Duodenal mucosa (tissue), 2 donors: Measurements from ENCODE around the gene ZNF536.
"Not testable (repeated sequence)": the region's sequence is repeated elsewhere in the genome, so short reads cannot be mapped to it uniquely, and the experiment has no call there.

Source experiments
- H3K27ac ChIP-seq: one replicate; pipeline ENCODE4 v1.7.0; 2013; ENCODE audit warnings: low read depth, low read length
- H3K27me3 ChIP-seq, 2 donors: one replicate each; pipeline ENCODE4 v1.7.0; 2013; ENCODE audit warnings: low read length in 2 of 2, control low read depth in 1 of 2; ENCODE audit not compliant: insufficient read depth in 2 of 2, control insufficient read depth in 1 of 2
- H3K36me3 ChIP-seq, 2 donors: one replicate each; pipeline ENCODE4 v1.7.0; 2013; ENCODE audit warnings: low read length in 2 of 2, control low read depth in 1 of 2; ENCODE audit not compliant: insufficient read depth in 2 of 2, control insufficient read depth in 1 of 2
- H3K4me1 ChIP-seq, 2 donors: one replicate each; pipeline ENCODE4 v1.7.0; 2013; ENCODE audit warnings: low read length in 2 of 2, control low read depth in 1 of 2; ENCODE audit not compliant: insufficient read depth in 2 of 2, control insufficient read depth in 1 of 2
- H3K4me3 ChIP-seq, 2 donors: one replicate each; pipeline ENCODE4 v1.7.0; 2013; ENCODE audit warnings: low read length in 2 of 2, low read depth in 1 of 2
- H3K9ac ChIP-seq, 2 donors: one replicate each; pipeline ENCODE4 v1.7.0; 2013; ENCODE audit warnings: low read length in 2 of 2, low read depth in 1 of 2
- H3K9me3 ChIP-seq, 2 donors: one replicate each; pipeline ENCODE4 v1.7.0; 2013; ENCODE audit warnings: low read length in 2 of 2, control low read depth in 1 of 2; ENCODE audit not compliant: control insufficient read depth in 1 of 2

ZNF536 gene

DNA sequence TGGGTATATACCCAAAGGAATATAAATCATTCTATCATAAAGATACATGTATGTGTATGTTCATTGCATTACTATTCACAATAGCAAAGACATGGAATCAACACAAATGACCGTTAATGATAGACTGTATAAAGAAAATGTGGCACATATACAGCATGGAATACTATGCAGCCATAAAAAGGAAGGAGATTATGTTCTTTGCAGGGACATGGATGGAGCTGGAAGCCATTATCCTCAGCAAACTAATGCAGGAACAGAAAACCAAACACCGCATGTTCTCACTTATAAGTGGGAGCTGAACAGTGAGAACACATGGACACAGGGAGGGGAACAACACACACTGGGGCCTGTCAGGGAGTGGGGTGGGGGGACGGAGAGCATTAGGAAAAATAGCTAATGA lies 125.9 kb downstream of the ZNF536 start:
- H3K4me1 ChIP-seq, H3K4me3 ChIP-seq, H3K27ac ChIP-seq, H3K27me3 ChIP-seq, H3K36me3 ChIP-seq, H3K9me3 ChIP-seq, H3K9ac ChIP-seq: not testable (repeated sequence)

DNA sequence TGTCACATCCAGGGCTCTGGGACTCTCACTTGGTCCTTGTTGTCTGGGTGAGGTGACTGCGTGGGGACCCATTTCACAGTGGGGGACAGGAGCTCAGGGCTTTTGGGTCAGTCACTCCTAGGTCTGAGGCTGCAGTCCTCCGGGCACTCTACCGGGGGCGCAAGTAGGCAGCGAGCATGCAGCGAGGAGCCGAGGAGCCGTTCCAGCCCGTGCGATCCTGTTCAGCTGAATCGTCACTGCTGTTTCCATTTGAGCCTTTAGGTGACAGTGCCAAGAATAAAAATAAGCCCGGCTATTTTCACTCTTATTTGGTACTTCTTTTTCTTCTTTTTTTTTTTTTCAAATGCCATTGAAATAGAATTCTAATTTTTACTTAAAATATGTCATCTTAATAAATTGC lies 126.5 kb downstream of the ZNF536 start:
- Histone ChIP-seq H3K9me3 (no peaks in the 10 kb centered on the region), H3K9ac (no peak overlapping the region), H3K36me3 (no peaks in the 10 kb centered on the region), H3K4me1 (no peaks in the 10 kb centered on the region), H3K27me3 (no peaks in the 10 kb centered on the region), H3K27ac (no peak overlapping the region), H3K4me3 (no peak overlapping the region)

DNA sequence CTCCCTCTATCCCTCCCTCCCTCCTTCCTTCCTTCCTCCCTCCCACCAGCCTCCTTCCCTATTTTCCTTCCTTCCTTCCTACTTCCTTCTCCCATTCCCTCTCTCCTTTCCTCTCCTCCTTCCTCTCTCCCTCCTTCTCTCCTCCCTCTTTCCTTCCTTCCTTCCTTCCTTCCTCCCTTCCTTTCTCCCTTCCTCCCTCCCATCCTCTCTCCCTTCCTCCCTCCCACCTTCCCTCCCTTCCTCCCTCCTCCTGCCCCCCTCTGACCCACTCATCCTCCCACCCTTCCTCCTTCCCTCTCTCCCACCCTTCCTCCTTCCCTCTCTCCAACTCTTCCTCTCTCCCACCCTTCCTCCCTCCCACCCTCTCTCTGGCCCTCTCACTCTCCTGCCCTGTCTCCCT lies 132.1 kb downstream of the ZNF536 start:
- H3K27ac ChIP-seq = no peak overlapping the region
- H3K9ac ChIP-seq = no peak overlapping the region
- no peaks in the 10 kb centered on the region for H3K27me3 ChIP-seq
- H3K4me1 ChIP-seq = no peaks in the 10 kb centered on the region
- H3K4me3 ChIP-seq = no peak overlapping the region
- no peaks in the 10 kb centered on the region for H3K36me3 ChIP-seq
- no peaks in the 10 kb centered on the region for H3K9me3 ChIP-seq

DNA sequence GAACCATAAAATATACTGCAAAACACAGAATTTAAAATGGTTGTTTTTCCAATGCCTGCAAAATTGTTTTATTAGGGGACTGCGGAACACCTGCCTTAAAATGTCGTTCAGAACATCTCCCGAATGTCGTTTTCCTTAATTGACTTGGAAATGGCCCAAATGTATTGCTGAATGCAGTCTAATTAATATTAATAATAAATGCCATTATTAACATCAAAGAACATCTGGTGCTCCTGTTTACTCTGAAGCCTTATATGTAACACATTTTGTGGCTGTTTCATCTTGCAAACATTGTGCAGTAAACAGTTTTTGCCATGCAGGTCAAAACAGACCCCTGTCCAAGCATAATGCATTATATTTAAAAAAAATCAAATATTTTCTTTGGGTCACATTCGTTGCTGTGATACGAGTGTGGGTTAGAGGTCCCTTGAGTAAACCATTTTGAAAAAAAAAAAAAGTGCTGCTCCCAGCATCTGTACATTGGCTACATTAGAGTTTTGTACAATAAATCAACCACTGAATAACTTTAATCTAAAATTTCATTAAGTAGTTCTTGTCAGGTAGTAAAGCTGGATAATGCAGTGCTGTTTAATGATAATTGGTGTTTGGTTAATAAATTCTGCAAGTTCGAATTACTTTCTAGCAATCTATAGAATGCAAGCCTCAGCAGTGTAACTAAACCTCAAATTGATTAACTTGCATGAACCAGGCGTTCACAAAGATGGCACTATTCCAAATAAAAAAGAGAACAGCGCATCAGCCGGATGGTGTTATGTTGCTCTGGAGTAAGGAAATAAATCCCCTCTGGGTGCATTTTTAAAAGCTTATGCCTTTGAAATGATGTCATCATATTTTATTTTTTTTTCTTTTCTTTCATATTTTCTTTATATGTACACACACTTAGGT lies 140.2 kb downstream of the ZNF536 start:
- Histone ChIP-seq H3K36me3 (no peaks in the 10 kb centered on the region), H3K4me1 (no peaks in the 10 kb centered on the region), H3K27me3 (no peaks in the 10 kb centered on the region), H3K4me3 (no peak overlapping the region), H3K9ac (no peak overlapping the region), H3K9me3 (no peaks in the 10 kb centered on the region), H3K27ac (no peak overlapping the region)

DNA sequence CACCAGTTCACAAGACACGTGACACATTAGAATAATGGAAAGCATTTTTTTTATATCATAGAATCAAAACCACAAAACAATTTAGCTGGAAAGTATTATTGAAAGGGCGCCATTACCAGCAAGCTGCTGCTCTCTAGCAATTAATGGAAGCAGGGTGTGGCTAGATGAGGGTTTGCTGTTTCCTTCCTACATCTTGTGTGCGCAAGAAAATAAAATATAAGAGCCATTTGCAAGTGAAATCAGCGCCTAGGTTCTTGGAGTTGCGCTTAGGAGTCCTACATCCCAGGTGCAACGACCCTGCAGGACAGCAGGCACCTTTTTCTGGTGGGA lies 140.9 kb downstream of the ZNF536 start:
- Histone ChIP-seq H3K4me3 (no peak overlapping the region), H3K27me3 (no peaks in the 10 kb centered on the region), H3K9me3 (no peaks in the 10 kb centered on the region), H3K4me1 (no peaks in the 10 kb centered on the region), H3K9ac (no peak overlapping the region), H3K36me3 (no peaks in the 10 kb centered on the region), H3K27ac (no peak overlapping the region)

DNA sequence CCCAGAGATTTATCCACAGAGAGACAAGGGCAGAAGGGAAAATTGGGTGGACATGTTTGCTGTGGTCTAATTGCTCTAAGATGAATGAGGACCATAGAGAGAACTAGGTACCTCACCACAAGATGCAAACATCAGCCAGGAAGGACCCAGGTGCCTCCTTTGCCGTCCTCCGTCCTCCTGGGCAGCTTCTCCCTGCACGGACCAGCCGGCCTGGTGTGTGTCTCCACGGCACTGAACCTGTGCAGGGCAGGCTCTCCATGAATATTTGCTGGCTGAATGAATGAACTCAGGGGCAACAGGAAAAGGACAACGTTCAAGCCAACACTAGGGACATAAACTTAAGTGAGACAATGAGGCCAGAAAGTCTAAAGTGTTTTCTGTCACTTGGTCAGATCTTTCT lies 143.9 kb downstream of the ZNF536 start:
- H3K4me1 ChIP-seq = no peaks in the 10 kb centered on the region
- no peaks in the 10 kb centered on the region for H3K27me3 ChIP-seq

DNA sequence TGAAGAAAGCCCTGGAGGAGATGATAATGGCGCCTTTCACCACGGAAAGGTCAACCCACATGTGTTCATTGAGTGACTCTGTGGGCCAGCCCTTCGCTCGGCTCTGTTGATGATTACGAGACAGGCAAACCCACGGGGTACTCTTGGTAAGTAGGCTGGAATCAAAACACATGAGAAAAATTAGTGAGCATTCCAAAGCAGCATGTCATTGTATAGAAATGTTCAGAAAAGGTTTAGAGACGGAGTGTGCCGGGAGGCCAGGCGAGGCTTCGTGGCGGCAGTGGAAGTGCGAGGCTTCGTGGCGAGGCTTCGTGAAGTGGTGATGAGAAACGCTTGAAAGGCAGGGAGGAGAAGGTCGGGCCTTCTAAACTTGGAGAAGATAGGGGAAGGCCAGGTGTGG lies 144.3 kb downstream of the ZNF536 start:
- H3K4me1 ChIP-seq = no peaks in the 10 kb centered on the region
- H3K9ac ChIP-seq = no peak overlapping the region
- H3K36me3 ChIP-seq = no peaks in the 10 kb centered on the region
- H3K27ac ChIP-seq = no peak overlapping the region
- H3K4me3 ChIP-seq = no peak overlapping the region
- no peaks in the 10 kb centered on the region for H3K9me3 ChIP-seq
- H3K27me3 ChIP-seq = no peaks in the 10 kb centered on the region

More for the DNA sequence above, 143.9 kb downstream of the ZNF536 start:
- Histone ChIP-seq H3K9ac (no peak overlapping the region), H3K36me3 (no peaks in the 10 kb centered on the region), H3K4me3 (no peak overlapping the region), H3K27ac (no peak overlapping the region), H3K9me3 (no peaks in the 10 kb centered on the region)

DNA sequence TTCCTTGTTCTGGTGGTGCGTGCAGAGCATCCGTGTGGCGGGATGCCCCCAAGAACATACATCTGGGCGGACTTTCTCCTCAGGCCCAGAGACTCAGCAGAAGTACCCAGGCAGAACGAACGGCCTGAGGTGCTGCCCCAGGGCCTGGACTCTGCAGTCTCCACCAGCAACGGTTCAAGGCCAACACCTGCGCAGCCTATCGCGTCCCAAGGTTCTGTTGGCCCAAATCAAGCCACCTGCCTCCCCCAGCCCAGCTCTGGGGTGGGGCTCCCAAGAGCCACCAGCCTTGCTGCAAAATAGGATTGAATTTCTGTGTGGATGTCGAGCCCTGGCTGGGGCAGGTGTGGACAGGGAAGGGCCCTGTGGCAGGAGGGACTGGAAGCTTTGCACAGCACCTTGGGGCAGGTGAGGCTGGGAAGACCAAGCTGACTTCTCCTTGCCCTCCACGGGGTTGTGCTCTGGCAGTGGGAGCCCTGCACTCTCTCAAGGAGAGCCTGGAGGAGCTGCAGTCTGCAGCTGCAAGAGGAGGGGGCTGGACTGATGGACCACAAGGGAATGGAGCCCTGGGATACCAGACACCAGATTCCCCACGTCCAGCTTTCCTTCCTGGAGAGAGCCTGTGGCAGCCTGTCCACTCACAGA lies 146.9 kb downstream of the ZNF536 start:
- H3K4me1 ChIP-seq = no peaks in the 10 kb centered on the region
- H3K27me3 ChIP-seq = no peaks in the 10 kb centered on the region
- H3K27ac ChIP-seq = no peak overlapping the region
- H3K36me3 ChIP-seq = no peaks in the 10 kb centered on the region
- H3K4me3 ChIP-seq = no peak overlapping the region
- no peaks in the 10 kb centered on the region for H3K9me3 ChIP-seq
- H3K9ac ChIP-seq = no peak overlapping the region

DNA sequence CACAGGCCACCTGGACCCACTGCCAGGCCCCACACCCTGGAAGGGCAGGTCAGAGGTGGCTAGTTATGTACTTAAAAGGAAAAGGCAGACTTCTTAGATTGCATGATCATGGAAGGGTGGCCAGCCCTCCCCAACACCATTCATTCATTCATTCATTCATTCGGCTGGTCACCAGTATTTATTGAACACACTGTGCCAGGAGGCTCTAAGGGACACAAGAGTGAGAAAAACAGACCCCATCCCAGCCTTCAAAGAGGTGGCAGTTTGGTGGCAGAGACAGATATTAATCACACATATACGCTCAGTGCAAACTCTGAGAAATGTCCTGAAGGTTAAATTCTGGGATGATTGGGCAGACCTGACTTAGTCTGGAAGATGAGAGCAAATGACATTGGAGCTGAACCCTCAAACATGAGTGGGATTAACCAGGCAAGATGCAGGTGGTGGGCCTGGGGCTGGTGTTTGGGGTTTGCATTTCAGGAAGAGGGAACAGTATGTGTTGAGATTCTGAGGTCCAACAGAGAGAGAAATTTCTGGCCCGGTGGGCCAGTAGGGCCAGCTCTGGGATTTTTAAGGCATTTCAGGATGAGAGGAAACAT lies 147.5 kb downstream of the ZNF536 start:
- no peak overlapping the region for H3K4me3 ChIP-seq
- H3K9me3 ChIP-seq = no peaks in the 10 kb centered on the region
- no peak overlapping the region for H3K27ac ChIP-seq
- no peaks in the 10 kb centered on the region for H3K36me3 ChIP-seq
- no peaks in the 10 kb centered on the region for H3K4me1 ChIP-seq
- no peak overlapping the region for H3K9ac ChIP-seq
- H3K27me3 ChIP-seq = no peaks in the 10 kb centered on the region

DNA sequence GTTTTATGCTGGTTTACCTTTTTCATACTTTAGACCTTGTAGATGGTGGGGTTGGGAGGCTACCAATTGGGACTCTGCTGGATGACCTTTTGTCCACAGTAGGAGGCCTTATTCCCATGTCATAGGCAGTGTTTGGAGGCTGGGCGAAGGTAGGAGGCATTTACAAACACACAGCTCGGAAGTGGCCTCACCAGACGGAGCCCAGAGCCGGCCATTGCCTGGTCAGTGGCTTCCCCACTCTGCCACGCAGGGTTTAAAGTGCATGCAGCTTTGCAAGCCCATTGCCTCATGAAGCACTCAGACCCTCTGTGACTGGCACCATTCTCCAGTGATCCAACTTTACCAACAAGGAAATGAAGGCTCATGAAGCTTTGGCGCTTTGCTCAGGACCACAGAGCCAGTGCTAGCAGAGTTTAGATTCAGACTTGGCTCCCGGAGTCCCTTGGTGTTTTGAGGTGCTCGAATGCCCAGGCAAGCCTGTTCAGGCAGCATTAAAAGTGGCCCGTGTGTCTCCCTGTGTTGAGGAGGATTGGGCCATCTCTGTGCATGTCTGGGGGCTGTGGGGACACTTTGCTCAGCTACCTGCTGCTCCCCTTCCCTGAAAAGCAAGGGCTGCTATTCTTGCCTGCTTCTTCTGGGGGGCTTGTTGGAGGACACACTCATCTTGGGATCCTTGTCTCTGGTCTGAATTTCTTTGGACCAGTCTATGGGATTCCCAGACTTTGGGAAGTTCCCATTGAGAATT lies 148.7 kb downstream of the ZNF536 start:
- no peak overlapping the region for H3K4me3 ChIP-seq
- H3K4me1 ChIP-seq = no peaks in the 10 kb centered on the region
- H3K27ac ChIP-seq = no peak overlapping the region
- no peak overlapping the region for H3K9ac ChIP-seq
- H3K36me3 ChIP-seq = no peaks in the 10 kb centered on the region
- no peaks in the 10 kb centered on the region for H3K27me3 ChIP-seq
- no peaks in the 10 kb centered on the region for H3K9me3 ChIP-seq
